ENCODE measurements around the gene BRD4. TPM values are rescaled to one million over a fixed set of nuclear protein-coding genes. Genes with fewer than 3 reads are reported as not detected.

Gene BRD4
- total and polyA plus RNA-seq, 2 of the 13 experiments (the other 11 are each of a cell fraction or from before 2014, with no cell fraction given), result 10.5 to 11.4 TPM

DNA sequence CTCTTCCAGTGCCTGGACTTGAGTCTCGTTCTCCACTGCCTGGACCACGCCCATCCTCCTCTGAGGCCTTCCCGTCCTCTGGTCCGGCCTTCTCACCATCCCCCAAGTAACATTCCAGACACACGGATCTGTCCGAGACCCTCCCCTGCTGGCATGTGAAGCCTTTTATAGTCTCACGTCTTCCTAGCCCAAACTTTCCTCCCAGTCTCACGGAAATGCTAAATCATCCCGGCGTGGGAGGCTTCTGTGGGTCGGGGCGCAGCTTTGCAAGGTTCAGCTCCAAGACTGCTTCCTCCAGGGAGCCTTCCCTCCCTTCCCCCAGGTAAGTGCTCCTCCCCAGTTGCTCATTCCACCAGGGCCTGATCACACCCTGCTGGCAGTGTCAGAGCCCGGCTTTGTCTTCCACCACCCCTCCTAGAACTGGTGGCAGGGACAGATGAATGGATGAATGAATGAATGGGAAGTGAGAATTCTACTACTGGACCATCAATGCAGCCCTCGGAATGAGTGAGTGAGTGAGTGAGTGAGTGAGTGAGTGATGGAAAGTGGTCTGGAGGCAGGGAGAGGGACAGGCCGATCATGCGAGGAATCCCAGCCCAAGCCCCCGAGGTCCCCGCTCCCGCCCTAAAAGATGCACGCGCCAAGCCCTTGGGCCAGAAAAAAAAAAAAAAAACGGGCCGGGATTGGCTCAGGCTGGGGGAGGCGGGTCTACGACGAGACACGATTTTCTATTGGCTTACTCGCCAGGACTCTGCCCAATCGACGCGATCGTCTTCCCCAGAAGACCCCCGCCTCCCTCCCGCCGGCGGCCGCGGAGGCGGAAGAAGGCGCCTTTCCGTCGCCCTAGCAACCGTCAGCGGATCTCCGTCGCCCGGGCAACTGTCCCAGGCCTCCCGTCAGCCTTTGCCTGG lies 109.3 kb downstream of the BRD4 start (continued):
- TF ChIP-seq, protein P1, sequence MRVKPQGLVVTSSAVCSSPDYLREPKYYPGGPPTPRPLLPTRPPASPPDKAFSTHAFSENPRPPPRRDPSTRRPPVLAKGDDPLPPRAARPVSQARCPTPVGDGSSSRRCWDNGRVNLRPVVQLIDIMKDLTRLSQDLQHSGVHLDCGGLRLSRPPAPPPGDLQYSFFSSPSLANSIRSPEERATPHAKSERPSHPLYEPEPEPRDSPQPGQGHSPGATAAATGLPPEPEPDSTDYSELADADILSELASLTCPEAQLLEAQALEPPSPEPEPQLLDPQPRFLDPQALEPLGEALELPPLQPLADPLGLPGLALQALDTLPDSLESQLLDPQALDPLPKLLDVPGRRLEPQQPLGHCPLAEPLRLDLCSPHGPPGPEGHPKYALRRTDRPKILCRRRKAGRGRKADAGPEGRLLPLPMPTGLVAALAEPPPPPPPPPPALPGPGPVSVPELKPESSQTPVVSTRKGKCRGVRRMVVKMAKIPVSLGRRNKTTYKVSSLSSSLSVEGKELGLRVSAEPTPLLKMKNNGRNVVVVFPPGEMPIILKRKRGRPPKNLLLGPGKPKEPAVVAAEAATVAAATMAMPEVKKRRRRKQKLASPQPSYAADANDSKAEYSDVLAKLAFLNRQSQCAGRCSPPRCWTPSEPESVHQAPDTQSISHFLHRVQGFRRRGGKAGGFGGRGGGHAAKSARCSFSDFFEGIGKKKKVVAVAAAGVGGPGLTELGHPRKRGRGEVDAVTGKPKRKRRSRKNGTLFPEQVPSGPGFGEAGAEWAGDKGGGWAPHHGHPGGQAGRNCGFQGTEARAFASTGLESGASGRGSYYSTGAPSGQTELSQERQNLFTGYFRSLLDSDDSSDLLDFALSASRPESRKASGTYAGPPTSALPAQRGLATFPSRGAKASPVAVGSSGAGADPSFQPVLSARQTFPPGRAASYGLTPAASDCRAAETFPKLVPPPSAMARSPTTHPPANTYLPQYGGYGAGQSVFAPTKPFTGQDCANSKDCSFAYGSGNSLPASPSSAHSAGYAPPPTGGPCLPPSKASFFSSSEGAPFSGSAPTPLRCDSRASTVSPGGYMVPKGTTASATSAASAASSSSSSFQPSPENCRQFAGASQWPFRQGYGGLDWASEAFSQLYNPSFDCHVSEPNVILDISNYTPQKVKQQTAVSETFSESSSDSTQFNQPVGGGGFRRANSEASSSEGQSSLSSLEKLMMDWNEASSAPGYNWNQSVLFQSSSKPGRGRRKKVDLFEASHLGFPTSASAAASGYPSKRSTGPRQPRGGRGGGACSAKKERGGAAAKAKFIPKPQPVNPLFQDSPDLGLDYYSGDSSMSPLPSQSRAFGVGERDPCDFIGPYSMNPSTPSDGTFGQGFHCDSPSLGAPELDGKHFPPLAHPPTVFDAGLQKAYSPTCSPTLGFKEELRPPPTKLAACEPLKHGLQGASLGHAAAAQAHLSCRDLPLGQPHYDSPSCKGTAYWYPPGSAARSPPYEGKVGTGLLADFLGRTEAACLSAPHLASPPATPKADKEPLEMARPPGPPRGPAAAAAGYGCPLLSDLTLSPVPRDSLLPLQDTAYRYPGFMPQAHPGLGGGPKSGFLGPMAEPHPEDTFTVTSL (CRISPR knock-in tag; IDR thresholded peaks at IDR 0.05; ENCODE audit: borderline replicate concordance), result no peak
- TF ChIP-seq KDM5A (IDR thresholded peaks at IDR 0.05; ENCODE audit: borderline replicate concordance, low read length) (no peak), SP2 (CRISPR knock-in tag; IDR thresholded peaks at IDR 0.05) (peak; percentile 84), ZFP41 (CRISPR knock-in tag; IDR thresholded peaks at IDR 0.05; ENCODE audit: borderline replicate concordance) (no peak), ERF (CRISPR knock-in tag; IDR thresholded peaks at IDR 0.05) (no peak), ZNF441 (CRISPR knock-in tag; IDR thresholded peaks at IDR 0.05; ENCODE audit: borderline replicate concordance) (no peak), CC2D1A (CRISPR knock-in tag; IDR thresholded peaks at IDR 0.05) (no peak), PCBP2 (optimal IDR thresholded peaks at IDR 0.05; ENCODE audit: low read depth, low read length, poor library complexity, severe bottlenecking) (no peak), RBM22 (optimal IDR thresholded peaks at IDR 0.05; ENCODE audit: low read length) (peak; percentile 100)
- TF ChIP-seq, protein P2, sequence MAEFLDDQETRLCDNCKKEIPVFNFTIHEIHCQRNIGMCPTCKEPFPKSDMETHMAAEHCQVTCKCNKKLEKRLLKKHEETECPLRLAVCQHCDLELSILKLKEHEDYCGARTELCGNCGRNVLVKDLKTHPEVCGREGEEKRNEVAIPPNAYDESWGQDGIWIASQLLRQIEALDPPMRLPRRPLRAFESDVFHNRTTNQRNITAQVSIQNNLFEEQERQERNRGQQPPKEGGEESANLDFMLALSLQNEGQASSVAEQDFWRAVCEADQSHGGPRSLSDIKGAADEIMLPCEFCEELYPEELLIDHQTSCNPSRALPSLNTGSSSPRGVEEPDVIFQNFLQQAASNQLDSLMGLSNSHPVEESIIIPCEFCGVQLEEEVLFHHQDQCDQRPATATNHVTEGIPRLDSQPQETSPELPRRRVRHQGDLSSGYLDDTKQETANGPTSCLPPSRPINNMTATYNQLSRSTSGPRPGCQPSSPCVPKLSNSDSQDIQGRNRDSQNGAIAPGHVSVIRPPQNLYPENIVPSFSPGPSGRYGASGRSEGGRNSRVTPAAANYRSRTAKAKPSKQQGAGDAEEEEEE (CRISPR knock-in tag; IDR thresholded peaks at IDR 0.05; ENCODE audit: borderline replicate concordance), result no peak
- TF ChIP-seq, protein P3, sequence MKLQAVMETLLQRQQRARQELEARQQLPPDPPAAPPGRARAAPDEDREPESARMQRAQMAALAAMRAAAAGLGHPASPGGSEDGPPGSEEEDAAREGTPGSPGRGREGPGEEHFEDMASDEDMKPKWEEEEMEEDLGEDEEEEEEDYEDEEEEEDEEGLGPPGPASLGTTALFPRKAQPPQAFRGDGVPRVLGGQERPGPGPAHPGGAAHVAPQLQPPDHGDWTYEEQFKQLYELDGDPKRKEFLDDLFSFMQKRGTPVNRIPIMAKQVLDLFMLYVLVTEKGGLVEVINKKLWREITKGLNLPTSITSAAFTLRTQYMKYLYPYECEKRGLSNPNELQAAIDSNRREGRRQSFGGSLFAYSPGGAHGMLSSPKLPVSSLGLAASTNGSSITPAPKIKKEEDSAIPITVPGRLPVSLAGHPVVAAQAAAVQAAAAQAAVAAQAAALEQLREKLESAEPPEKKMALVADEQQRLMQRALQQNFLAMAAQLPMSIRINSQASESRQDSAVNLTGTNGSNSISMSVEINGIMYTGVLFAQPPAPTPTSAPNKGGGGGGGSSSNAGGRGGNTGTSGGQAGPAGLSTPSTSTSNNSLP (IDR thresholded peaks at IDR 0.05; ENCODE audit: low read depth, low read length), result no peak
- TF ChIP-seq, protein P4, sequence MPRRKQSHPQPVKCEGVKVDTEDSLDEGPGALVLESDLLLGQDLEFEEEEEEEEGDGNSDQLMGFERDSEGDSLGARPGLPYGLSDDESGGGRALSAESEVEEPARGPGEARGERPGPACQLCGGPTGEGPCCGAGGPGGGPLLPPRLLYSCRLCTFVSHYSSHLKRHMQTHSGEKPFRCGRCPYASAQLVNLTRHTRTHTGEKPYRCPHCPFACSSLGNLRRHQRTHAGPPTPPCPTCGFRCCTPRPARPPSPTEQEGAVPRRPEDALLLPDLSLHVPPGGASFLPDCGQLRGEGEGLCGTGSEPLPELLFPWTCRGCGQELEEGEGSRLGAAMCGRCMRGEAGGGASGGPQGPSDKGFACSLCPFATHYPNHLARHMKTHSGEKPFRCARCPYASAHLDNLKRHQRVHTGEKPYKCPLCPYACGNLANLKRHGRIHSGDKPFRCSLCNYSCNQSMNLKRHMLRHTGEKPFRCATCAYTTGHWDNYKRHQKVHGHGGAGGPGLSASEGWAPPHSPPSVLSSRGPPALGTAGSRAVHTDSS (CRISPR knock-in tag; conservative IDR thresholded peaks at IDR 0.05), result no peak
- TF ChIP-seq, protein P5, sequence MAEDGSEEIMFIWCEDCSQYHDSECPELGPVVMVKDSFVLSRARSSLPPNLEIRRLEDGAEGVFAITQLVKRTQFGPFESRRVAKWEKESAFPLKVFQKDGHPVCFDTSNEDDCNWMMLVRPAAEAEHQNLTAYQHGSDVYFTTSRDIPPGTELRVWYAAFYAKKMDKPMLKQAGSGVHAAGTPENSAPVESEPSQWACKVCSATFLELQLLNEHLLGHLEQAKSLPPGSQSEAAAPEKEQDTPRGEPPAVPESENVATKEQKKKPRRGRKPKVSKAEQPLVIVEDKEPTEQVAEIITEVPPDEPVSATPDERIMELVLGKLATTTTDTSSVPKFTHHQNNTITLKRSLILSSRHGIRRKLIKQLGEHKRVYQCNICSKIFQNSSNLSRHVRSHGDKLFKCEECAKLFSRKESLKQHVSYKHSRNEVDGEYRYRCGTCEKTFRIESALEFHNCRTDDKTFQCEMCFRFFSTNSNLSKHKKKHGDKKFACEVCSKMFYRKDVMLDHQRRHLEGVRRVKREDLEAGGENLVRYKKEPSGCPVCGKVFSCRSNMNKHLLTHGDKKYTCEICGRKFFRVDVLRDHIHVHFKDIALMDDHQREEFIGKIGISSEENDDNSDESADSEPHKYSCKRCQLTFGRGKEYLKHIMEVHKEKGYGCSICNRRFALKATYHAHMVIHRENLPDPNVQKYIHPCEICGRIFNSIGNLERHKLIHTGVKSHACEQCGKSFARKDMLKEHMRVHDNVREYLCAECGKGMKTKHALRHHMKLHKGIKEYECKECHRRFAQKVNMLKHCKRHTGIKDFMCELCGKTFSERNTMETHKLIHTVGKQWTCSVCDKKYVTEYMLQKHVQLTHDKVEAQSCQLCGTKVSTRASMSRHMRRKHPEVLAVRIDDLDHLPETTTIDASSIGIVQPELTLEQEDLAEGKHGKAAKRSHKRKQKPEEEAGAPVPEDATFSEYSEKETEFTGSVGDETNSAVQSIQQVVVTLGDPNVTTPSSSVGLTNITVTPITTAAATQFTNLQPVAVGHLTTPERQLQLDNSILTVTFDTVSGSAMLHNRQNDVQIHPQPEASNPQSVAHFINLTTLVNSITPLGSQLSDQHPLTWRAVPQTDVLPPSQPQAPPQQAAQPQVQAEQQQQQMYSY (CRISPR knock-in tag; IDR thresholded peaks at IDR 0.05), result no peak
